Posterior vena cava (tissue), 2 donors: ENCODE measurements around the gene HAPSTR1. TPM values are rescaled to one million over a fixed set of nuclear protein-coding genes. Genes with fewer than 3 reads are reported as not detected.
"Not testable (repeated sequence)": the region's sequence is repeated elsewhere in the genome, so short reads cannot be mapped to it uniquely, and the experiment has no call there.

Experiments used
- DNase-seq: peaks from one replicate; pipeline ENCODE4 v3.0.0-alpha.2; 2020; ENCODE audit warnings: low spot score
- intact Hi-C, 2 donors: fragments of 100-400 bp; cut with DNase I; formaldehyde crosslinking; loops; one replicate each; pipeline versions ENCODE4 v1.14.1 to v1.14.2; 2022 to 2023
- total RNA-seq, 2 donors: library from RNA; stranded (reverse); fragmentation: NEBNext Ultra II Directional; extraction: Animal tissue kit (Norgen Biotek cat#: 25700); gene quantifications; one replicate each; pipeline ENCODE4 v1.2.1, GENCODE V29; 2021
- donor health status: DM: yes; HTN: yes; CAD: no.
- donor health status: DM: yes; HTN: yes; CAD: no.

HAPSTR1 gene
- total RNA-seq, 2 donors from 2014 or later: 63.9 to 65.7 TPM

- intact Hi-C loops: no loop called here
- no peak for DNase-seq
Measured at GRCh38 chr16:9065077-9065476, 26.4 kb upstream of the HAPSTR1 start.

DNA sequence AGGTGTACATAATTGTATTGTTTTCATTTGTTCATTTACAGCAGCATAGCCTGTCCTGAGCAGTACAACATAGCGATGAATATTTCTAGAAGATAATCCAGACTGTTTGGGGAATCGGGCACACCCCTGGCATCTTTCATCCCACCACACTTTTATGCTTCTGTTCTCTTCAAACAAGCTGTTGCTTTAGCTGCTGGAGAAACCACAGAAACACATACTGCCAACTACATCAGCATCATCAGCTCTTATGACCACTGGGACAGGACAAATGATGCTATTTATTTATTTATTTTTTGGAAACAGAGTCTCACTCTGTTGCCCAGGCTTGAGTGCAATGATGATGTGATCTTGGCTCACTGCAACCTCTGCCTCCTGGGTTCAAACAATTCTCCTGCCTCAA, 22.6 kb upstream of the HAPSTR1 start:
- intact Hi-C loops: no loop called here
- DNase-seq: no peak

DNA sequence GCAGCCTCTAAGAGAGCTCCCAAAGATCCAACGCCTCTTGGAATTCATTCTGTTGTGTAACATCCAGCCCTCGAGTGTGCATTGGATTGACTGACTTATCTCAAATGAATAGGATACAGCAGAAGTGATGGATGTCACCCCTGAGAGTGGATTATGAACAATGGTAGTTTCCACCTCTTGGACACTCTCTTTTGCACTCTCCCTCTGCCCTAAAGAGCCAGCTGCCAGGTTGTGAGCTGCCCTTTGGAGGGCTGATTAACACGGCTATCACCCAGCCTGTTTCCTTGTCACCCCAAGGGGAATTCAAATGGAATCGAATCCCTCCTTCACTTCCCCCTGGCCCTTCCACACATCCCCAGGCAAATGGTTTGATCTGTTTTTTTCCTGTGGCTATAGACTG, 21.2 kb upstream of the HAPSTR1 start:
- no peak for DNase-seq
- intact Hi-C loops: no loop called here

DNA sequence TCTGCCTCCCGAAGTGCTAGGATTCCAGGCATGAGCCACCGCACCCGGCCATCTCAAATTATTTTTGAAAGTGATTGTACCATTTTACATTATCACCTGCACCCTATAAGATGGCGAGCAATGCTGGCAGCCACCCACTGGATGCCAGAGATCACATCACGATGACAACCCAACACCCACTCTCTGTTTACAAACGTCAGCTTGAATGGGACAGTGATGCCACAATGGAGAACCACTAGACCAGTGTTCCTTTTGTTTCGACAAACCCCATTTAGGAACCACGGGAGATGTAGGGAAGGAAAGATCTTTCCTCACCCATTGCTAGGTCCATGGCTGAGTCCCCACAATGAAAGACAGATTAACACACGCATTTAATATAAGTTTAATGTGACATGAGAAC, 20.1 kb upstream of the HAPSTR1 start:
- intact Hi-C loops: no loop called here
- DNase-seq: no peak

DNA sequence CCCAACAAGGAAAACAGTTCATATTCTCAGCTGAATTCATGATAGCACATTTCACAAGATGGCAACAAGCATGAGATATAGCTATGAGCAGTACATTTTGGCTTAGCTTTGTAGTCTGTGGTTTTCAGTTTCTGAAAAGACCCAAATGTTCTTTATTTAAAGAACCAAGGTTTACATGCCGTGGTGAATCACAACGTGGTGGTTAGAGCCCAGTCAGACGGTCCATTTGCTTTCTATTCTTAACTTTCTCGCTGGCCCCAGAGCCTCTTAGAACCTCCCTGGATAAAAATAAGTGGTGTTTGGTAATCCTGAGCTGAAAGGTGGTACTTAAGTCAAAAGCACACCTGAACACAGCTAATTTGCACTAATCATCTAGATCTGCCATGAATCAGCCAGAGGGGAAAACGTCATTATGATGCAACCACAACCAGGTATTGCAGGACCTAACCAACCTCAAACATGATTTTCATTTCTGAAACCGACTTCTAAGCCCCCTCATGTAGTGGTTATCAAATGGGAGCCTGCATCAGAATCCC, 18.6 kb upstream of the HAPSTR1 start:
- DNase-seq: no peak
- intact Hi-C loops: no loop called here

DNA sequence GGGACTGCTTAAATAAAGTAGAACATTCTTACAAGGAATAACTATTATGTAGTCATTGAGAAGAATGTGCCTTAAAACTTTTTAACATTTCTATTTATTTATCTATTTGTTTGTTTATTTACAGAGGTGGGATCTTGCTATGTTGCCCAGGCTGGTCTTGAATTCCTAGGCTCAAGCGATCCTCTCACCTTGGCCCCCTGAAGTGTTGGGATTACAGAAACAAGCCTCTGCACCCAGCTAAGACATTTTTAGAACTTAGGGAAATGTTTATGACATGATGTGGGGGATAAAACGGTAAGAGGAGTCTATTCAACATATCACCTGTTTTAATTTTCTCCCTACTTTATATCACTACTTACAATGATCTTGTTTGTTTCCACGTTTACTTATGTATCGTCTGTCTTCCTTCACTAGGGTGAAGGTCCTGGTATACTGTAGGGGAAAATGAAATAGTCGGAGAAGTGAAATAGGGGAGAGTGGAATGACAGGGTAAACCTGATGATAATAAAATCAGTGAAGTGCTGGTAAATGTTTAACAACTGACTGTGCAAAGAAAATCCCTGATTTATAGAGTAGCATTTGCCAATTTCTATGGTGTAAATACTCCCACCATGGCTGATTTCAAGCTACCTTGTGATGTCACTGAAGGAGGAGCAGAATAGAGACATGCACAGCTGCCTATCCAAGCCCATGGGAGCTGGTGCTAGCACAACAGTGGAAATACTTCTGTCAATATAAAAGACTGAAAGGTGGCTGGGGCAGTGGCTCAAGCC, 16.0 kb upstream of the HAPSTR1 start:
- intact Hi-C loops: no loop called here

GRCh38 chr16:9077091-9077809, 14.2 kb upstream of the HAPSTR1 start:
- DNase-seq: no peak
- intact Hi-C loops: no loop called here

More for the DNA sequence above, 16.0 kb upstream of the HAPSTR1 start:
- DNase-seq: no peak

- intact Hi-C loops, DNase-seq: not testable (repeated sequence)
Measured at GRCh38 chr16:9078467-9079429, 12.7 kb upstream of the HAPSTR1 start.

- no peak for DNase-seq
- intact Hi-C loops: no loop called here
Measured at GRCh38 chr16:9079430-9079812, 12.0 kb upstream of the HAPSTR1 start.

GRCh38 chr16:9081158-9081557, 10.3 kb upstream of the HAPSTR1 start:
- no peak for DNase-seq
- intact Hi-C loops: no loop called here

DNA sequence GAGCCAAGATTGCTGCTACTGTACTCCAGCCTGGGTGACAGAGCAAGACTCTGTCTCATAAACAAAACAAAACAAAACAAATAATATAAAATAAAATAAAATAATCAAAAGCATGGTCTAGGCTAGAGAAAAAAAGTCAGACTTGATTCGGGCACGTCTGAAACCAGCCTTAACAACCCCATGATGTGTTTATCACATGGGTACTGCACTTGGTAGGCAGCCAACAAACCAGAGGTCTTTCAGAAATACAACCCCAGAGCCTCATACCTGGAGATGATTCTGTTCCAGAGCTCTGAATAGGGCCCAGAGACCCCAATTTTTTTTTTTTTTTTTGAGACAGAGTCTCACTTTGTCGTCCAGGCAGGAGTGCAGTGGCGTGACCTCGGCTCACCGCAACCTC, 9.6 kb upstream of the HAPSTR1 start:
- intact Hi-C loops: no loop called here

DNA sequence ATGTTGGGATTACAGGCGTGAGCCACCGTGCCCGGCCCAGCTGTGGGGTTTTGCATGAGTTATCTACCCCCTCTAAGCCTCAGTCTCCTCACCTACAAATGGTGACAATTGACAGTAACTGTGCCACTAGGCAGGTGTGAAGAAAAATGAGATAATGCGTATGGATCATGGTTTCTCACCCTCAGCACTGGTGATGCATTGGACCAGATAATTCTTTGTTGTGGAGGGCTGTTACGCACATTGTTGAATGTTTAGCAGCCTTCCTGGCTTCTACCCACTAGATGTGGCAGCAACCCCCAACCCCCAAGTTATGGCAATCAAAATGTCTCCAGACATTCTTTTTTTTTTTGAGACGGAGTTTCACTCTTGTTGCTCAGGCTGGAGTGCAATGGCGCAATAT, 9.0 kb upstream of the HAPSTR1 start:
- intact Hi-C loops: no loop called here
- DNase-seq: no peak

More for the DNA sequence above, 9.6 kb upstream of the HAPSTR1 start:
- no peak for DNase-seq

DNA sequence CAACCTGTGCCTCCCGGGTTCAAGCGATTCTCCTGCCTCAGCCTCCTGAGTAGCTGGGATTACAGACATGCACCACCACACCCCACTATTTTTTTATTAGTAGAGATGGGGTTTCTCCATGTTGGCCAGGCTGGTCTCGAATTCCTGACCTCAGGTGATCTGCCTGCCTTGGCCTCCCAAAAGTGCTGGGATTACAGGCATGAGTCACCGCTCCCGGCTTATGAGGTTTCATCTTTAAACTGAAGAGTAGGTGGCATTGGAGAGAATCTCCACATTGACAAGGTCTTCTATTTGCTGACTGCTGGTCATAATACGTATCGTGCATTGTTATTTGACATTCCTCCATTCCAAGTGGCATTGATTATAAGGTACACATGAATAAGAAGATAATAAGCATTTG, 3.7 kb upstream of the HAPSTR1 start:
- DNase-seq, intact Hi-C loops: not testable (repeated sequence)

DNA sequence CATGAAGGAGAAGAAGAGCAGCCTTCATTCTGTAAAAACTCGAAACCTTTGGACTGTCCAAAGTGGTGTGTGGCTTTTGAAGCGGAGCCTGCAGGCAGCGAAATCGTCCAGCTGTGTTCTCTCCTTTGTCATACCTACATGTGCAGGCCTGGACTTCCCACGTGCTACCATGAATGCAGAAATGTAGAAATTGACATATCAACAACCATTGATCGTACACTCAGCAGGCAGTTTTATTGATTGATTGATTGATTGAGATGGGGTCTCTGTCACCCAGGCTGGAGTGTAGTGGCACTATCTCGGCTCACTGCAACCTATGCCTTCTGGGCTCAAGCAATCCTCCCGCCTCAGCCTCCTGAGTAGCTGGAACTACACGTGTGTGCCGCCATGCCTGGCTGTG, 2.6 kb upstream of the HAPSTR1 start:
- intact Hi-C loops: no loop called here
- no peak for DNase-seq

DNA sequence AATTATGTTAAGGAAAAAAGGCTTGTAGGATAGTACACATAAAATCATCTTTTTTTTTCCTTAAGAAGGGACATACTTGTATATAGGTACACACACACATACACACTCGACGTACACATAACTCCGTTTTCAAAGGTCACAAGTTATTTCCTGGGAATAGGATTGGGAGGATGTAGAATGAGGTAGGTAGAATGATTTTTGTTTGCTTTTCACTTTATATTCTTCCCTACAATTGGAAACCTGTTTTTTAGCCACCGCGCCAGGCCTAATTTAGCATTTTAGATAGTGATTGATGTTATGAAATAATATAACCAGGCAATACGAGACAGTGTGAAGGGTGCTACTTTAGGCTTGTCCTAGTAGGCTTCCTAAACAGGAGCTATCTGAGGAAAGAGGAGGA, 1.8 kb upstream of the HAPSTR1 start:
- intact Hi-C loops: loop anchor here in 1 of 2 donors (10.0 kb wide), 1 partner anchor 125 kb away; the partner anchor contains the start of gene USP7
- DNase-seq: no peak

GRCh38 chr16:9090101-9090959, 1.1 kb upstream of the HAPSTR1 start:
- intact Hi-C loops: loop anchor here in 1 of 2 donors (10.0 kb wide), 1 partner anchor 126 kb away; the partner anchor contains the start of gene USP7
- peak; percentile 88 for DNase-seq

DNA sequence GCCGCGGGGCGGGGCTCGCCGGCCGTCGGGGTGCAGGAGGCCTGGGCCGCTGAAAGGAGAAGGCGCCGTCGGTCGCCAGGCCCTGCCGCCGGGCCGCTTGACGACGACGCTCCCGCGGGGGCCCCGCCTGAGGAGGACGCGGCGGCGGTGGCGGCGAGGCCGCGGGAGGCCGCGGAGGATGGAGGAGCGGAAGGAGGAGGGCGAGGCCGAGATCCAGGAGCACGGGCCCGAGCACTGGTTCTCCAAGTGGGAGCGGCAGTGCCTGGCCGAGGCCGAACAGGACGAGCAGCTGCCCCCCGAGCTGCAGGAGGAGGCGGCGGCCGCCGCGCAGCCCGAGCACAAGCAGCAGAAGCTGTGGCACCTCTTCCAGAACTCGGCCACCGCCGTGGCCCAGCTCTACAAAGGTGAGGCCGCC, 430 bp downstream of the HAPSTR1 start:
- peak; percentile 89 for DNase-seq
- intact Hi-C loops: loop anchor here in 1 of 2 donors (10.0 kb wide), 1 partner anchor 127 kb away; the partner anchor contains the start of gene USP7

DNA sequence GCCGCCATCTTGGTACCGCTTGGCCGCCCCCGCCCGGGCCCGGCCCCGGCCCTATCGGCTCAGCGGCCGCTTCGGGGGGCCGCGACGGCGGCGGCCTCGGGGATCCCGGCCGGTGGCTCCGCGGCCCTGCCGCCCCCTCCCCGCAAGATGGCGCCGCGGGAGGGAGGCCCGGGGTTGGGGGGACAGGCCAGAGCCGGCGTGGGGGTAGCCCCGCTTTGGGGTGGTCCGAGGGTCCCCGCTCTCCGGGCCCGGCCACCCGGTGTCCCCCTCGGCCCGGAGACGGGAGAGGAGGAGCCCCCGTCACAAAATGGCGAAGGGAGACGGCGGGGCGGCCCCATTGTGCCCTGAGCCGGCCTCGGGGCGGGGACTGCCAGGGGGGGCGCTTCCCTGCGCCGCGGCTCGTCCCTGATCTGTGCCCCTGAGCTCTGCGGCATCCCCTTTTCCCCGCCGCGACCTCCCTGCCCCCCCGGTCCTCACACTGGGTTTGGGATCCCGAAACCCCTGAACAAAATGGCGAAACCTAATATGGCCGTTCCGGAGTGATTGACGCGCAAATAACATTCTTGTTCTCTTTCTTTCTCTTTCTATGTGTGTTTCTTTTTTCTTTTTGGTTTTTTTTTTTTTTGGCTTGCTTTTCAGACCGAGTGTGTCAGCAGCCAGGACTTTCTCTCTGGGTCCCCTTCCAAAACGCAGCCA, 986 bp downstream of the HAPSTR1 start:
- DNase-seq: peak; percentile 85
- intact Hi-C loops: loop anchor here in 1 of 2 donors (10.0 kb wide), 1 partner anchor 128 kb away; the partner anchor contains the start of gene USP7
